ENCODE measurements around the gene C11orf68.

GRCh38 chr11:65890324-65891218 lies 28.3 kb downstream of the C11orf68 start, which contains the start of gene CCDC85B:
- TF ChIP-seq POLR2AphosphoS5 (IDR thresholded peaks at IDR 0.05; ENCODE audit: low read depth, low read length) (peak; percentile 92), SIN3A (IDR thresholded peaks at IDR 0.05; ENCODE audit: borderline replicate concordance, insufficient read depth, low read length) (peak; percentile 64; the same call in 1 of the 2 replicates)

Data from PFSK-1 (cell line).